GM12873 (cell line): ENCODE measurements around the gene GASK1A.

Experiments
- TF ChIP-seq, protein P1 (sequence below): IDR thresholded peaks from 2 replicates; pipeline ENCODE4 v1.5.1; 2012; ENCODE audit warnings: low read depth, mild to moderate bottlenecking, moderate library complexity, low read length, control low read depth; ENCODE audit not compliant: insufficient read depth; ENCODE audit errors: missing control alignments

Gene GASK1A

DNA sequence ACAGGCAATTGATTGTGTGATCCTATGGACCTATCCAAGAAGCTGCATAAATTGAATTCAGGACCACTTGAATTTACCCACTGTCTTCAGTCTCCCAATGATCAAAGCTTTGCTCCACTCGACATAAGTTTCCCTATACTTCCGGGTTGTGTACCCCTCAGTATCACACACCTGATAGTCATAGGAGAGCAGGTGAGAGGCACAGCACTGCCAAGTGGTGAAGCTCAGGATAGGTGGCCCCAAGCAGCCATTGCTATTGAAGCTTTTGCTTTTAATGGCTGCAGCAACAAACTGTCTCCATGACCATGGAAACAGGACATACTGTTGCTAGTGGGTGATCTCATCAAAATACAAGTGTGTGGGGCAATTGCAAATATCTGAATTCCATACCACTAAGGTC is 27.7 kb downstream of the GASK1A start:
- TF ChIP-seq, protein P1, sequence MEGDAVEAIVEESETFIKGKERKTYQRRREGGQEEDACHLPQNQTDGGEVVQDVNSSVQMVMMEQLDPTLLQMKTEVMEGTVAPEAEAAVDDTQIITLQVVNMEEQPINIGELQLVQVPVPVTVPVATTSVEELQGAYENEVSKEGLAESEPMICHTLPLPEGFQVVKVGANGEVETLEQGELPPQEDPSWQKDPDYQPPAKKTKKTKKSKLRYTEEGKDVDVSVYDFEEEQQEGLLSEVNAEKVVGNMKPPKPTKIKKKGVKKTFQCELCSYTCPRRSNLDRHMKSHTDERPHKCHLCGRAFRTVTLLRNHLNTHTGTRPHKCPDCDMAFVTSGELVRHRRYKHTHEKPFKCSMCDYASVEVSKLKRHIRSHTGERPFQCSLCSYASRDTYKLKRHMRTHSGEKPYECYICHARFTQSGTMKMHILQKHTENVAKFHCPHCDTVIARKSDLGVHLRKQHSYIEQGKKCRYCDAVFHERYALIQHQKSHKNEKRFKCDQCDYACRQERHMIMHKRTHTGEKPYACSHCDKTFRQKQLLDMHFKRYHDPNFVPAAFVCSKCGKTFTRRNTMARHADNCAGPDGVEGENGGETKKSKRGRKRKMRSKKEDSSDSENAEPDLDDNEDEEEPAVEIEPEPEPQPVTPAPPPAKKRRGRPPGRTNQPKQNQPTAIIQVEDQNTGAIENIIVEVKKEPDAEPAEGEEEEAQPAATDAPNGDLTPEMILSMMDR: no peak

DNA sequence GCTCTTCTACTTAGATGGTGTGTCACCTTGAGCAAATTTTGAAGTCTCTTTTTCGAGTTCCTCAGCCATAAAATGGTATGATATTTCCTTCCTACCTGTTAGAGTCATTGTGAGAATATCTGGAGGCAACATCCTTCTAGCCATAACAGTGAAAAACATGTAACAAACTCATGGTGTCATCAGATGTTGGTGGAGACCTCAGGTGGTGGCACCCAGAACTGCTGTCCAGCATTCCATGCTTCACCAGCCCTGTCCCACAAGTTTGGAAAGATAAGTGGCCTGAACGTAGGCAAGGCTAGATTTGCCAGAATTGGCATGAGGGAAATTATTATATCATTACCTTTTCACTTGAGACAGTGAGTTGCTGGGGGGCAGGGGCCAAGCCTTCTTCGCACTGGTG is 30.4 kb downstream of the GASK1A start:
- TF ChIP-seq, protein P1: no peak

DNA sequence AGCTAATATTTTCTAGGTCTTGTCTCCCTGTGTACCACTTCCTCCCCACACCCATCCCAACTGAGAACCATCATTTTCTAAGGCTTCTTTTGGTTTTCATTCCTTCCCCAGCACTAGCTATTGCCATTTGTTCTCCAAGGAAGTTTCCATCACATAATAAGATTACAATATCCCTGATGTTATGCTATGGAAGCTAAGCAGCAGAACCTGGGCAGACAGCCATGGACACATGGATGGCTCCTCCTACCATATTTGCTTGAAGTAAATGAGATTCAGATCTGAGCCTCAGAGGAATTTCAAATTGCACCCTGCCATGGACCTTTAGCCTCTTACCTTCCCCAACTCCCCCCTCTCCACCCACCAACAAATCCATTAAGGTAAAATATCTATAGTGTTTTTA is 31.5 kb downstream of the GASK1A start:
- TF ChIP-seq, protein P1: no peak

DNA sequence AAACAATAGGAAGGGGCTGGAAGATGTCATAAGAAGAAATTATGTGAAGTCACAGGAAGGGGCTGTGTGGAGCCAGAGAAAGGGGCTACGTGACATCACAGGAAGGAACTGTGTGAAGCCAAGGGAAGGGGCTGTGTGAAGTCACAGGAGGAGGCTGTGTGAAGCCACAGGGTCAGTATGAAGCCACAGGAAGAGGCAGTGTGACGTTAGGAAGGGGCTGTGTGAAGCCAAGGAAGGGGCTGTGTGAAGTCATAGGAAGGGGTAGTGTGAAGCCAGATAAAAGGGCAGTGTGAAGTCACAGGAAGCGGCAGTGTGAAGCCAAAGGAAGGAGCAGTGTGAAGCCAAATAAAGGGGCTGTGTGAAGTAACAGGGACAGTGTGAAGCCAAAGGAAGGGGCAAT is 32.5 kb downstream of the GASK1A start:
- TF ChIP-seq, protein P1: no peak

DNA sequence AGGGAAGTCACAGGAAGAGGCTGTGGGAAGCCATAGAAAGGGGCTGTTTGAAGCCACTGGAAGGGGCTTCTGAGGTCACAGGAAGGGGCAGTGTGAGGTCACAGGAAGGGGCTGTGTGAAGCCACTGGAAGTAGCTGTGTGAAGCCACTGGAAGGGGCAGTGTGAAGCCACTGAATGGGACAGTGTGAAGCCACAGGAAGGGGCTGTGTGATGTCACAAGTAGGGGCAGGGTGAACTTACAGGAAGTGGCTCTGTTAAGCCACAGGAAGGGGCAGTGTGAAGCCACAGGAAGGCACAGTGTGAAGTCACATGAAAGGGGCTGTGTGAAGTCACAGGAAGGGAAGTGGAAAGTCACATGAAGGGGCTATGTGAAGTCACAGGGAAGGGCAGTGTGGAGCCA is 33.1 kb downstream of the GASK1A start:
- TF ChIP-seq, protein P1: no peak

DNA sequence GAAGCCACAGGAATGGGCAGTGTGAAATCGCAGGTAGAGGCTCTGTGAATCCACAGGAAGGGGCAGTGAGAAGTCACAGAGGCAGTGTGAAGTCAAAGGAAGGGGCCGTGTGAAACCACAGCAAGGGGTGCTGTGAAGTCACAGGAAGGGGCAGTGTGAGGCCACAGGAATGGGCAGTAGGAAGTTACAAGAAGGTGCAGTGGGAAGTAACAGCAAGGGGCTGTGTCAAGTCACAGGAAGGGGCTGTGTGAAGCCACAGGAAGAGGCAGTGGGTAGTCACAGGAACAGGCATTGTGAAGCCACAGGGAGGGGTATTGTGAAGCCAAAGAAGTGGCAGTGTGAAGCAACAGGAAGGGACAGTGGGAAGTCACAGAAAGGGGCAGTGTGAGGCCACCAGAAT is 34.1 kb downstream of the GASK1A start:
- TF ChIP-seq, protein P1: no peak

DNA sequence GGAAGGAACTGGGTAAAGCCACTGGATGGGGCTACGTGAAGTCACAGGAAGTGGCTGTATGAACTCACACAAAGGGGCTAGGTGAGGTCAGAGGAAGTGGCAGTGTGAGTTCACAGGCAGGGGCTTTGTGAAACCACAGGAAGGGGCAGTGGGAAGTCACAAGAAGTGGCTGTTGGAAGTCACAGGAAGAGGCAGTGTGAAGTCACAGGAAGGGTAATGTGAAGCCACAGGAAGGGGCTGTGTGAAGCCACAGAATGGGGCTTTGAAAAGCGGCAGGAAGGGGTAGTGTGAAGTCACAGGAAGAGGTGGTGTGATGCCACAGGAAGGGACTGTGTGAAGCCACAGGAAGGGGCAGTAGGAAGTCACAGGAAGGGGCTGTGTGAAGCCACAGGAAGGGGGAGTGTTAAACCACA is 34.6 kb downstream of the GASK1A start:
- TF ChIP-seq, protein P1: no peak
